WTC11 (cell line): ENCODE data around the gene NUP88. TPM values are rescaled to one million over a fixed set of nuclear protein-coding genes. Genes with fewer than 3 reads are reported as not detected.

Source experiments
- ATAC-seq: fragments of 200-7000 bp; cut with Tn5 transposase; 2 replicates; pipeline ENCODE4 v1.10.0; 2021; ENCODE audit warnings: mild to moderate bottlenecking, moderate library complexity
- CTCF ChIA-PET: fragments of 300-600 bp; sonication (Branson Sonifier 250); formaldehyde crosslinking; loops from one replicate; lab custom pipeline; 2021; ENCODE audit warnings: antibody characterized with exemption; lab: Charles Lee
- POLR2A ChIA-PET: fragments of 350-600 bp; sonication (Branson Sonifier 250); formaldehyde crosslinking; loops from one replicate; lab custom pipeline; 2021; ENCODE audit warnings: antibody characterized with exemption; lab: Charles Lee
- DNase-seq: peaks from one replicate; pipeline ENCODE4 v3.0.0; 2021; ENCODE audit warnings: low spot score
- H3K27ac Mint-ChIP-seq: 2 replicates; pipeline ENCODE4 v1.8.0; 2021; ENCODE audit warnings: mixed read lengths
- H3K27me3 Mint-ChIP-seq: 2 replicates; pipeline ENCODE4 v1.8.0; 2021; ENCODE audit warnings: low read depth, mild to moderate bottlenecking, moderate library complexity, mixed read lengths
- H3K36me3 Mint-ChIP-seq: 2 replicates; pipeline ENCODE4 v1.8.0; 2021; ENCODE audit warnings: mixed read lengths
- H3K4me1 Mint-ChIP-seq: 2 replicates; pipeline ENCODE4 v1.8.0; 2022; ENCODE audit warnings: mixed read lengths
- H3K4me3 Mint-ChIP-seq: 2 replicates; pipeline ENCODE4 v1.8.0; 2021; ENCODE audit warnings: mild to moderate bottlenecking, moderate library complexity, mixed read lengths
- H3K9me3 Mint-ChIP-seq: 2 replicates; pipeline ENCODE4 v1.8.0; 2021; ENCODE audit warnings: mixed read lengths
- E2F5 ChIP-seq: sonication (generic); formaldehyde crosslinking; IDR thresholded peaks from 2 replicates; pipeline ENCODE4 v1.8.1; 2022; ENCODE audit warnings: mild to moderate bottlenecking, moderate library complexity, missing genetic modification reagents
- ELF4 ChIP-seq: sonication (generic); formaldehyde crosslinking; IDR thresholded peaks from 2 replicates; pipeline ENCODE4 v1.8.1; 2022; ENCODE audit warnings: low read depth, mild to moderate bottlenecking, moderate library complexity, missing genetic modification reagents
- ESRRA ChIP-seq: sonication (generic); formaldehyde crosslinking; IDR thresholded peaks from 2 replicates; pipeline ENCODE4 v1.8.1; 2022; ENCODE audit warnings: mild to moderate bottlenecking, missing genetic modification reagents, borderline replicate concordance
- ETV6 ChIP-seq: sonication (generic); formaldehyde crosslinking; IDR thresholded peaks from 2 replicates; pipeline ENCODE4 v1.8.1; 2022; ENCODE audit warnings: mild to moderate bottlenecking, missing genetic modification reagents
- HMGA2 ChIP-seq: fragments of 250-450 bp; sonication (Bioruptor Pico); IDR thresholded peaks from 2 replicates; pipeline ENCODE4 v1.4.0; 2021; ENCODE audit warnings: mild to moderate bottlenecking, moderate library complexity
- MAX ChIP-seq: sonication (generic); formaldehyde crosslinking; IDR thresholded peaks from 2 replicates; pipeline ENCODE4 v1.8.0; 2022; ENCODE audit warnings: mild to moderate bottlenecking, missing genetic modification reagents
- NFE2L1 ChIP-seq: sonication (generic); formaldehyde crosslinking; IDR thresholded peaks from 2 replicates; pipeline ENCODE4 v1.8.1; 2023; ENCODE audit warnings: missing genetic modification reagents
- NR3C1 ChIP-seq: sonication (generic); formaldehyde crosslinking; conservative IDR thresholded peaks from 2 replicates; pipeline ENCODE4 v1.8.1; 2023; ENCODE audit warnings: low read depth, mild to moderate bottlenecking, missing genetic modification reagents
- SP1 ChIP-seq: sonication (generic); formaldehyde crosslinking; conservative IDR thresholded peaks from 2 replicates; pipeline ENCODE4 v1.8.1; 2022; ENCODE audit warnings: missing genetic modification reagents
- TP53 ChIP-seq: sonication (generic); formaldehyde crosslinking; IDR thresholded peaks from 2 replicates; pipeline ENCODE4 v1.8.1; 2023; ENCODE audit warnings: mild to moderate bottlenecking, missing genetic modification reagents
- ZNF219 ChIP-seq: sonication (generic); formaldehyde crosslinking; IDR thresholded peaks from 2 replicates; pipeline ENCODE4 v1.8.0; 2023; ENCODE audit warnings: missing genetic modification reagents, mild to moderate bottlenecking, borderline replicate concordance
- ZNF396 ChIP-seq: fragments of 250-450 bp; sonication (Bioruptor Pico); IDR thresholded peaks from 2 replicates; pipeline ENCODE4 v1.8.0; 2021; ENCODE audit warnings: mild to moderate bottlenecking, moderate library complexity, borderline replicate concordance
- total RNA-seq: library from RNA; stranded (reverse); gene quantifications from 3 replicates; pipeline ENCODE4 v1.2.3, GENCODE V29; 2021
- TF ChIP-seq, protein P1 (sequence below): sonication (generic); formaldehyde crosslinking; IDR thresholded peaks from 2 replicates; pipeline ENCODE4 v1.8.0; 2022; ENCODE audit warnings: mild to moderate bottlenecking, missing genetic modification reagents
- TF ChIP-seq, protein P2 (sequence below): fragments of 250-450 bp; sonication (Bioruptor Pico); IDR thresholded peaks from 2 replicates; pipeline ENCODE4 v2.1.2; 2022; ENCODE audit warnings: mild to moderate bottlenecking, moderate library complexity
- TF ChIP-seq, protein P3 (sequence below): sonication (generic); formaldehyde crosslinking; IDR thresholded peaks from 2 replicates; pipeline ENCODE4 v1.8.0; 2022; ENCODE audit warnings: missing genetic modification reagents
- TF ChIP-seq, protein P4 (sequence below): sonication (generic); formaldehyde crosslinking; IDR thresholded peaks from 2 replicates; pipeline ENCODE4 v1.8.0; 2022; ENCODE audit warnings: mild to moderate bottlenecking, missing genetic modification reagents
- TF ChIP-seq, protein P5 (sequence below): sonication (generic); formaldehyde crosslinking; conservative IDR thresholded peaks from 2 replicates; pipeline ENCODE4 v1.8.1; 2023; ENCODE audit warnings: mild to moderate bottlenecking, low read depth, missing genetic modification reagents, moderate library complexity

NUP88 gene
- total RNA-seq, 1 experiment from 2014 or later, result 87.7 TPM

- Mint-ChIP-seq H3K4me1 (peaks cover 18% of the 10 kb centered on the region), H3K27ac (no peak overlapping the region), H3K27me3 (no peaks in the 10 kb centered on the region), H3K4me3 (no peak overlapping the region), H3K36me3 (peaks cover 39% of the 10 kb centered on the region), H3K9me3 (no peaks in the 10 kb centered on the region)
- no peak for ATAC-seq
- no peak for DNase-seq
- TF ChIP-seq HMGA2 (CRISPR knock-in tag) (no peak), ZNF396 (no peak), MAX (CRISPR knock-in tag) (no peak), ZNF219 (no peak), NFE2L1 (CRISPR knock-in tag) (no peak), NR3C1 (CRISPR knock-in tag) (no peak), SP1 (no peak)
- TF ChIP-seq, protein P1, sequence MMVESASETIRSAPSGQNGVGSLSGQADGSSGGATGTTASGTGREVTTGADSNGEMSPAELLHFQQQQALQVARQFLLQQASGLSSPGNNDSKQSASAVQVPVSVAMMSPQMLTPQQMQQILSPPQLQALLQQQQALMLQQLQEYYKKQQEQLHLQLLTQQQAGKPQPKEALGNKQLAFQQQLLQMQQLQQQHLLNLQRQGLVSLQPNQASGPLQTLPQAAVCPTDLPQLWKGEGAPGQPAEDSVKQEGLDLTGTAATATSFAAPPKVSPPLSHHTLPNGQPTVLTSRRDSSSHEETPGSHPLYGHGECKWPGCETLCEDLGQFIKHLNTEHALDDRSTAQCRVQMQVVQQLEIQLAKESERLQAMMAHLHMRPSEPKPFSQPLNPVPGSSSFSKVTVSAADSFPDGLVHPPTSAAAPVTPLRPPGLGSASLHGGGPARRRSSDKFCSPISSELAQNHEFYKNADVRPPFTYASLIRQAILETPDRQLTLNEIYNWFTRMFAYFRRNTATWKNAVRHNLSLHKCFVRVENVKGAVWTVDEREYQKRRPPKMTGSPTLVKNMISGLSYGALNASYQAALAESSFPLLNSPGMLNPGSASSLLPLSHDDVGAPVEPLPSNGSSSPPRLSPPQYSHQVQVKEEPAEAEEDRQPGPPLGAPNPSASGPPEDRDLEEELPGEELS (CRISPR knock-in tag), result no peak
- TF ChIP-seq, protein P2, sequence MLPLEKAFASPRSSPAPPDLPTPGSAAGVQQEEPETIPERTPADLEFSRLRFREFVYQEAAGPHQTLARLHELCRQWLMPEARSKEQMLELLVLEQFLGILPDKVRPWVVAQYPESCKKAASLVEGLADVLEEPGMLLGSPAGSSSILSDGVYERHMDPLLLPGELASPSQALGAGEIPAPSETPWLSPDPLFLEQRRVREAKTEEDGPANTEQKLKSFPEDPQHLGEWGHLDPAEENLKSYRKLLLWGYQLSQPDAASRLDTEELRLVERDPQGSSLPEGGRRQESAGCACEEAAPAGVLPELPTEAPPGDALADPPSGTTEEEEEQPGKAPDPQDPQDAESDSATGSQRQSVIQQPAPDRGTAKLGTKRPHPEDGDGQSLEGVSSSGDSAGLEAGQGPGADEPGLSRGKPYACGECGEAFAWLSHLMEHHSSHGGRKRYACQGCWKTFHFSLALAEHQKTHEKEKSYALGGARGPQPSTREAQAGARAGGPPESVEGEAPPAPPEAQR, result no peak
- TF ChIP-seq, protein P3, sequence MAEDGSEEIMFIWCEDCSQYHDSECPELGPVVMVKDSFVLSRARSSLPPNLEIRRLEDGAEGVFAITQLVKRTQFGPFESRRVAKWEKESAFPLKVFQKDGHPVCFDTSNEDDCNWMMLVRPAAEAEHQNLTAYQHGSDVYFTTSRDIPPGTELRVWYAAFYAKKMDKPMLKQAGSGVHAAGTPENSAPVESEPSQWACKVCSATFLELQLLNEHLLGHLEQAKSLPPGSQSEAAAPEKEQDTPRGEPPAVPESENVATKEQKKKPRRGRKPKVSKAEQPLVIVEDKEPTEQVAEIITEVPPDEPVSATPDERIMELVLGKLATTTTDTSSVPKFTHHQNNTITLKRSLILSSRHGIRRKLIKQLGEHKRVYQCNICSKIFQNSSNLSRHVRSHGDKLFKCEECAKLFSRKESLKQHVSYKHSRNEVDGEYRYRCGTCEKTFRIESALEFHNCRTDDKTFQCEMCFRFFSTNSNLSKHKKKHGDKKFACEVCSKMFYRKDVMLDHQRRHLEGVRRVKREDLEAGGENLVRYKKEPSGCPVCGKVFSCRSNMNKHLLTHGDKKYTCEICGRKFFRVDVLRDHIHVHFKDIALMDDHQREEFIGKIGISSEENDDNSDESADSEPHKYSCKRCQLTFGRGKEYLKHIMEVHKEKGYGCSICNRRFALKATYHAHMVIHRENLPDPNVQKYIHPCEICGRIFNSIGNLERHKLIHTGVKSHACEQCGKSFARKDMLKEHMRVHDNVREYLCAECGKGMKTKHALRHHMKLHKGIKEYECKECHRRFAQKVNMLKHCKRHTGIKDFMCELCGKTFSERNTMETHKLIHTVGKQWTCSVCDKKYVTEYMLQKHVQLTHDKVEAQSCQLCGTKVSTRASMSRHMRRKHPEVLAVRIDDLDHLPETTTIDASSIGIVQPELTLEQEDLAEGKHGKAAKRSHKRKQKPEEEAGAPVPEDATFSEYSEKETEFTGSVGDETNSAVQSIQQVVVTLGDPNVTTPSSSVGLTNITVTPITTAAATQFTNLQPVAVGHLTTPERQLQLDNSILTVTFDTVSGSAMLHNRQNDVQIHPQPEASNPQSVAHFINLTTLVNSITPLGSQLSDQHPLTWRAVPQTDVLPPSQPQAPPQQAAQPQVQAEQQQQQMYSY (CRISPR knock-in tag), result no peak
- TF ChIP-seq, protein P4, sequence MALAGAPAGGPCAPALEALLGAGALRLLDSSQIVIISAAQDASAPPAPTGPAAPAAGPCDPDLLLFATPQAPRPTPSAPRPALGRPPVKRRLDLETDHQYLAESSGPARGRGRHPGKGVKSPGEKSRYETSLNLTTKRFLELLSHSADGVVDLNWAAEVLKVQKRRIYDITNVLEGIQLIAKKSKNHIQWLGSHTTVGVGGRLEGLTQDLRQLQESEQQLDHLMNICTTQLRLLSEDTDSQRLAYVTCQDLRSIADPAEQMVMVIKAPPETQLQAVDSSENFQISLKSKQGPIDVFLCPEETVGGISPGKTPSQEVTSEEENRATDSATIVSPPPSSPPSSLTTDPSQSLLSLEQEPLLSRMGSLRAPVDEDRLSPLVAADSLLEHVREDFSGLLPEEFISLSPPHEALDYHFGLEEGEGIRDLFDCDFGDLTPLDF (CRISPR knock-in tag), result no peak
- ChIA-PET CTCF (no interaction called here), POLR2A (no interaction called here)
Observed at GRCh38 chr17:5365831-5366230, 53.6 kb downstream of the NUP88 start.

DNA sequence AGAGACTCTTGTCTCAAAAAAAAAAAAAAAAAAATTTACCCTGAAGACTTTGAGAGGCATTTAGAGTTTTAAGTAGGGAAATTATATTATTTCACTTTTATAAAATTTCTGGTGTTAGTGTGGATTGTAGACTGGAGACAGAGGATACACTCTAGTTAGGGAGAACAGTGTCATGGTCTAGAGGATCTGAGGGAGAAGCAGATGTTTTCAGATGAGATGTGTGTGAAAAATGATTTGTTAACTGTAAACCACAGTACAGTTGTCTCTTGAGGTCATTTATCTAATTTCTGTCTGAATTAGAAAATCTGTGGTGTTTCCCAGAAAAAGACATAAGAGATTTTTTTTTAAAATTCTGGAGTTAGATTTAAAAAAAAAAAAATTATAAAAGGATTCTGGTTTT is 54.8 kb downstream of the NUP88 start:
- H3K4me1 Mint-ChIP-seq, result peaks cover 18% of the 10 kb centered on the region
- ATAC-seq, result no peak
- no peak for TF ChIP-seq ELF4
- TF ChIP-seq, all 79 proteins: peak for 0
- Mint-ChIP-seq H3K36me3 (peaks cover 45% of the 10 kb centered on the region), H3K4me3 (no peak overlapping the region), H3K9me3 (no peaks in the 10 kb centered on the region), H3K27me3 (no peaks in the 10 kb centered on the region), H3K27ac (no peak overlapping the region)
- POLR2A ChIA-PET, result no interaction called here
- CTCF ChIA-PET, result no interaction called here
- DNase-seq, result no peak

- DNase-seq (no peak), ATAC-seq (no peak)
- CTCF ChIA-PET, result no interaction called here
- Mint-ChIP-seq H3K27ac (no peak overlapping the region), H3K9me3 (no peaks in the 10 kb centered on the region), H3K36me3 (peaks cover 47% of the 10 kb centered on the region), H3K4me1 (peaks cover 18% of the 10 kb centered on the region), H3K27me3 (no peaks in the 10 kb centered on the region), H3K4me3 (no peak overlapping the region)
- TF ChIP-seq, protein P2, result no peak
- TF ChIP-seq E2F5 (CRISPR knock-in tag) (no peak), ESRRA (CRISPR knock-in tag) (no peak), NR3C1 (CRISPR knock-in tag) (no peak), ETV6 (CRISPR knock-in tag) (no peak), TP53 (CRISPR knock-in tag) (no peak)
- TF ChIP-seq, protein P5, sequence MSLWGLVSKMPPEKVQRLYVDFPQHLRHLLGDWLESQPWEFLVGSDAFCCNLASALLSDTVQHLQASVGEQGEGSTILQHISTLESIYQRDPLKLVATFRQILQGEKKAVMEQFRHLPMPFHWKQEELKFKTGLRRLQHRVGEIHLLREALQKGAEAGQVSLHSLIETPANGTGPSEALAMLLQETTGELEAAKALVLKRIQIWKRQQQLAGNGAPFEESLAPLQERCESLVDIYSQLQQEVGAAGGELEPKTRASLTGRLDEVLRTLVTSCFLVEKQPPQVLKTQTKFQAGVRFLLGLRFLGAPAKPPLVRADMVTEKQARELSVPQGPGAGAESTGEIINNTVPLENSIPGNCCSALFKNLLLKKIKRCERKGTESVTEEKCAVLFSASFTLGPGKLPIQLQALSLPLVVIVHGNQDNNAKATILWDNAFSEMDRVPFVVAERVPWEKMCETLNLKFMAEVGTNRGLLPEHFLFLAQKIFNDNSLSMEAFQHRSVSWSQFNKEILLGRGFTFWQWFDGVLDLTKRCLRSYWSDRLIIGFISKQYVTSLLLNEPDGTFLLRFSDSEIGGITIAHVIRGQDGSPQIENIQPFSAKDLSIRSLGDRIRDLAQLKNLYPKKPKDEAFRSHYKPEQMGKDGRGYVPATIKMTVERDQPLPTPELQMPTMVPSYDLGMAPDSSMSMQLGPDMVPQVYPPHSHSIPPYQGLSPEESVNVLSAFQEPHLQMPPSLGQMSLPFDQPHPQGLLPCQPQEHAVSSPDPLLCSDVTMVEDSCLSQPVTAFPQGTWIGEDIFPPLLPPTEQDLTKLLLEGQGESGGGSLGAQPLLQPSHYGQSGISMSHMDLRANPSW (CRISPR knock-in tag), result no peak
- POLR2A ChIA-PET, result no interaction called here
Observed at GRCh38 chr17:5364156-5364555, 55.3 kb downstream of the NUP88 start.
